BJ (cell line): ENCODE data around the gene FANCC. TPM values are rescaled to one million over a fixed set of nuclear protein-coding genes. Genes with fewer than 3 reads are reported as not detected.
A peak's percentile ranks its signal among the peaks of the same experiment; 100 is the strongest.

Experiments used
- CTCF ChIA-PET: fragments of 350-600 bp; formaldehyde crosslinking; extraction: SDS; loops from one replicate; lab custom pipeline; 2021; ENCODE audit warnings: antibody characterized with exemption, inconsistent platforms; lab: Yijun Ruan, JAX
- POLR2A ChIA-PET: fragments of 300-600 bp; sonication (Branson Sonifier 250); formaldehyde crosslinking; extraction: SDS; loops from one replicate; lab custom pipeline; 2021; ENCODE audit warnings: antibody characterized with exemption; lab: Charles Lee
- DNase-seq: peaks from one replicate; pipeline ENCODE4 v3.0.0-alpha.2; 2011; ENCODE audit warnings: low read depth
- H3K27me3 ChIP-seq: 2 replicates; pipeline ENCODE4 v1.6.0; 2011; ENCODE audit warnings: low read length; ENCODE audit not compliant: control insufficient read depth, insufficient read depth
- H3K36me3 ChIP-seq: 2 replicates; pipeline ENCODE4 v1.5.1; 2011; ENCODE audit warnings: low read length; ENCODE audit not compliant: control insufficient read depth, insufficient read depth
- H3K4me3 ChIP-seq: 2 replicates; pipeline ENCODE4 v1.5.1; 2011; ENCODE audit warnings: low read depth, mild to moderate bottlenecking, control low read depth, low read length
- polyA plus RNA-seq: library from polyadenylated mRNA; depleted of rRNA; stranded (reverse); fragments of >200 nt; gene quantifications from 2 replicates; pipeline ENCODE4 v1.2.3, GENCODE V29; 2011
- TF ChIP-seq, protein P1 (sequence below): IDR thresholded peaks from 2 replicates; pipeline ENCODE4 v1.5.1; 2011; ENCODE audit warnings: low read depth, mild to moderate bottlenecking, control low read depth, inconsistent platforms, low read length, moderate library complexity; ENCODE audit not compliant: insufficient read depth

Gene FANCC
- polyA plus RNA-seq, 1 experiment, result 6.1 TPM

DNA sequence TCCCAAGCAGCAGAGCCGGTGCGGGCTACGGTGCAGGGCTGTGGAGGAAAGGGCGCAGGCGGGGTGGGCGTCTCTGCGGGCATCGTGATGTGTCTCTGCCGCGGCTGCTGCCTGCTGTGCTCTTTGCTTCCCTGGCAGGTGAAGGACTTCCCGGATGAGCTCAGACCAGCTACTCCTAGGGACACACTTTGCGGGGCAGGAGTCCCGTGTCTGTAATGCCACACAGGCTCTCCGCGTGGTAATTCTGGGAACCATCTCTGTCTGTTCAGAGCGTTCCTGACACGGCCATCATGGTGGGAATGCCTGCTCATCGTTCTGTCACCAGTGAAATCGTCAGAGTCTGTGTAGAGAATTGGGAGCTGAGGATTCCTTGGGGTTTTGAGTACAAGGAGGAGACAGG, 235.5 kb downstream of the FANCC start:
- DNase-seq, result no peak
- no peaks in the 10 kb centered on the region for H3K27me3 ChIP-seq
- no peak overlapping the region for H3K4me3 ChIP-seq
- ChIA-PET CTCF (interaction anchor here (1.6 kb wide), 1 partner anchor 45 kb away, joined by 5 read pairs; no protein-coding TSS in a partner anchor), POLR2A (no interaction called here)
- TF ChIP-seq, protein P1, sequence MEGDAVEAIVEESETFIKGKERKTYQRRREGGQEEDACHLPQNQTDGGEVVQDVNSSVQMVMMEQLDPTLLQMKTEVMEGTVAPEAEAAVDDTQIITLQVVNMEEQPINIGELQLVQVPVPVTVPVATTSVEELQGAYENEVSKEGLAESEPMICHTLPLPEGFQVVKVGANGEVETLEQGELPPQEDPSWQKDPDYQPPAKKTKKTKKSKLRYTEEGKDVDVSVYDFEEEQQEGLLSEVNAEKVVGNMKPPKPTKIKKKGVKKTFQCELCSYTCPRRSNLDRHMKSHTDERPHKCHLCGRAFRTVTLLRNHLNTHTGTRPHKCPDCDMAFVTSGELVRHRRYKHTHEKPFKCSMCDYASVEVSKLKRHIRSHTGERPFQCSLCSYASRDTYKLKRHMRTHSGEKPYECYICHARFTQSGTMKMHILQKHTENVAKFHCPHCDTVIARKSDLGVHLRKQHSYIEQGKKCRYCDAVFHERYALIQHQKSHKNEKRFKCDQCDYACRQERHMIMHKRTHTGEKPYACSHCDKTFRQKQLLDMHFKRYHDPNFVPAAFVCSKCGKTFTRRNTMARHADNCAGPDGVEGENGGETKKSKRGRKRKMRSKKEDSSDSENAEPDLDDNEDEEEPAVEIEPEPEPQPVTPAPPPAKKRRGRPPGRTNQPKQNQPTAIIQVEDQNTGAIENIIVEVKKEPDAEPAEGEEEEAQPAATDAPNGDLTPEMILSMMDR, result no peak
- H3K36me3 ChIP-seq, result peaks cover 50% of the 10 kb centered on the region

DNA sequence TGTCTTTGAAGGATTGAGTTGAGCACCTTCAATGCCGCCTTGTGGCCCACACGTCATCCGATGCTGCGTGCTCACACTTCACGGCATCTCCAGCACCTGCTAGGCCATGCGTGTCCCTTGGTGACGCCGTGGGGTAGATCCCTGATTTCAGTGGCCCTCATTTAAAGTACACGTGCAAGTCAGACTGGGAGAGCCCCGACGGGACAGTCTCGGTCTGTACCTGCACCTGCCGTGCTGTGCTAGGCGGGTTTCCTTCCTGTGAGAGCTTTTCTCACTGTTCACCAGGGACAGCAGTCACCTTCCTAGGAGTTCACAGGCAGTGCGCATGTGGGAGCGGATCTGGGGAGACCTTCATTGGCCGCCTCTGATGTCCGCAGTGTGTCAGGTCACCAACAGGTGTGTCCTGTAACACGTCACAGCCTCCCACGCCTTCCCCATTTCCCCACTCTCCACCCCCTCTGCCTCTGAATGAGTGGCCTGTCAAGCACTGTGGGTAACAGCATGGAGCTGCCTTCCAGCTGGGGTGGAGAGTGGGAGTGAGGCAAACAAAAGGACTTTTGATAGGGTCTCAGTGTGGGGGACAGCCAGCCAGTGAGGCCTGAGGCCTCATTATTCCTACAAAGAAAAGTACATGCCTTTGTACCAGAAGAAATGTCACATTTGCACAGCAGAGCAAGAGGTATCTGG, 236.4 kb downstream of the FANCC start:
- Histone ChIP-seq H3K4me3 (no peak overlapping the region), H3K27me3 (no peaks in the 10 kb centered on the region), H3K36me3 (peaks cover 45% of the 10 kb centered on the region)
- CTCF ChIA-PET, result interaction anchor here (0.7 to 1.6 kb wide), 2 partner anchors 9 to 46 kb away, joined by 3 to 5 read pairs; no protein-coding TSS in a partner anchor
- POLR2A ChIA-PET, result no interaction called here
- TF ChIP-seq, protein P1, result no peak
- no peak for DNase-seq

DNA sequence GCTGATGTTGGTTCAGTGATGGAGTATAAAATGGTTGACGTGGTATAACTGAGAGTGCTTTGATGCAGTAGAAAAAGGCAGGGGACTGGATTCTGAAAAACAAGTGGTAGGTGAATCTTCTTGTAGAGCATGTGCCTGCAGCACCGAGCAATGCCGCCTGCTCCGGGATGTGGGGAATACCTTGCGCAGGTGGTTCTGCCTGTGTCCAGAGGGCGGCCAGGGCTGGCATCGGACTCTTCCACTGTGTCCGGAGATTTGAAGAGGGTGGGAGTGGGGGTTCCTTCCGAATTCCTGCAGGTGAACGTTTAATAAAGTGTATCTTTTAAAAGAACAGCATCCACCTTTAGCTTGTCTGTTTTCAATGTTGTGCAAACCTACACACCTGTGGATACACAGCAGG, 238.0 kb downstream of the FANCC start:
- H3K27me3 ChIP-seq, result no peaks in the 10 kb centered on the region
- peaks cover 41% of the 10 kb centered on the region for H3K36me3 ChIP-seq
- DNase-seq, result no peak
- ChIA-PET CTCF (no interaction called here), POLR2A (no interaction called here)
- TF ChIP-seq, protein P1, result no peak
- H3K4me3 ChIP-seq, result no peak overlapping the region

DNA sequence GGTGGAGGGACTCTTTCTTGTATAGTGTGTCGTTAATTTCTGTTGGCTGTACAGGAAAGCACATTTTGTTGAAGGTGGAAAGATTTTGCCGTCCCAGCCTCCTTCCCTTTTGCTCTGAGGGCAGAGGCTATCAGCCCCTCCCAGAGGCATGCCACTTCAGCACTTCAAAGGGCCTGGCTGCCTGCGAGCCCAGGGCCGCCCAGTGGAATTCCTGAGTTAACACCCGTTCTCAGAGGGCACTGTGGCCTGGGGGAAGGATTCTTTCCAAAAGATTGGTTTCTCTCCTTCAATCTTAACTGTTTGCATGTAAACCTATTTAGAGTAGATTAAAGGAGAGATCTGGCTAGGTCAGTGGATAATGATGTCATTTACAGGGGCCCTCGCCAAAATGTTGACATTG, 238.6 kb downstream of the FANCC start:
- H3K4me3 ChIP-seq, result no peak overlapping the region
- no peaks in the 10 kb centered on the region for H3K27me3 ChIP-seq
- TF ChIP-seq, protein P1, result 0 out of 2 replicates have a peak, but pooled peaks have one; percentile 8
- no peak for DNase-seq
- ChIA-PET CTCF (no interaction called here), POLR2A (no interaction called here)
- peaks cover 38% of the 10 kb centered on the region for H3K36me3 ChIP-seq

DNA sequence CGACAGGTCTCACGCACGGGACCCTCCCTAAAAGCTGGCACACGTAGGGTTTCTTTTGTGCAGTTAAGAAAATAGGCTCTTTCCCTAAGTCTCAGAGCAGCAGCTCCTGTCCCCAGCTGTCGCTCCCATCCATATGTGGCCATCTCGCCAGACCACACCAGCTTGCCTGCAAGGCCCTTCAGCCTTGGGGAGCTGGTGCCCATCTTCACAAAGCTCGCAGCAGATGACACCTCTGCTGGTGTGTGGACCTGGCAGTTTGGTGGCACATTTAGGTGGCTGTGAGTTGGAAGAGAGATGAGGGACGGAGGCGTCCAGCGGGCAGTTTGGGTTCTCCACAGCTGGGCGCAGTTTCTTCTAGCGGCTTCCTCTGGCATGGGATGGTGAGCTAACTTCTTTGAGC, 239.0 kb downstream of the FANCC start:
- CTCF ChIA-PET, result no interaction called here
- Histone ChIP-seq H3K36me3 (peaks cover 41% of the 10 kb centered on the region), H3K4me3 (no peak overlapping the region), H3K27me3 (no peaks in the 10 kb centered on the region)
- no peak for DNase-seq
- POLR2A ChIA-PET, result no interaction called here
- TF ChIP-seq, protein P1, result no peak
